Measurements from ENCODE around the gene ASTE1.
"Not testable (repeated sequence)": the region's sequence is repeated elsewhere in the genome, so short reads cannot be mapped to it uniquely, and the experiment has no call there.

ASTE1 gene

DNA sequence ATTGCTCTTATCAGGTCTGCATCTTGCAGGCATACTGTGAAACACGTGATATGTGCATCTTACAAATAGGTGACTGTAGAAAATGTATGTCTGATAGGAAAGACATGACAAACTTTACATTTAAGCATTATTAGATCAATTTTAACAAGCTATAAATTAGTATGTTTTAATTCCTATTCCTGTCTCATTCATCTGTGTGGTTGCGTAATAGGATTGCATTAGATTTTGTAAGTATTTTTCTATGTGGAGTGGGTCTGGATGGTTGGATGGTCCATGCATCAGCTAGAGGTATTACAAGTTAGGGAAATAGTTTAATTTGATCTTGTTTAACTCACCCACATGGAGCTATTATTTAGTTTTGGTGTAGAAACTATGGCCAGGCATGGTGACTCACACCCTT, 18.8 kb downstream of the ASTE1 start:
- DNase-seq = no peak

DNA sequence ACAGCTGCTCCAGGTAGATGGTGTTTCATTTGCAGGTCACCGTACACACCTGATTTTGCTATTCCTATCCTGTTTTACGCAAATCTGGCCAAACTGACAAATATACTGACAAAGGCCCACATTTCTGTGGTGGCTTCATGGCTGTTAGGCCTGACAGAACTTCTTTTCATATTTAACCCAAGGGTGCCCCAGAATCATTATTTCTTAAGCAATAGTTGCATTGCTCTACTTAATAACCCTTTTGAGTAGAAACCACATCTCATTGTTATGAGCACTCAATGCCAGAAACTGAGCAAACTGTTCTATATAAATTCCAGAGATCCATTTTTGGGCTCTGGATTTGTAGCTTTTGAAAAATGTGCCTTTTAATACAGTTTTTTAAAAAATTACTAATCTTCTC, 19.4 kb downstream of the ASTE1 start:
- no peak for DNase-seq

DNA sequence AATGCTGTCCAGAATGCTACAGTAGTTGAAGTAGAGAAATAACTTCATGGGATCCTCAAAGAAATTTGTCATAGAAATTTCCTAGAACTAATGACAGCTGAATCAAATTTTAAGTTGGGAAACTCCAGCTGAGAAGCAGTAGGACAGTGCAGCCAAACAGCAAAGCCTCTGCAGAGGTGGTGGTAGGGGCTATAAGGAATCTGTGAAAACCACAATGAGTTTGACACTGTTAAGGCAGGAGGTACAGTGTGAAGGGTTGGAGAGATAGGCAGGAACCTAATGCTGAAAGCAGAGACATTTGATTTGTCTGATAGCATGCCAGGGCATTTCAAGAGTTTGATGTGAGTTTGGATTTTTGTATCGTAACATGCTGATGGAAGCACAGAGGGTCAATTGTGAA, 22.0 kb downstream of the ASTE1 start:
- DNase-seq = no peak

DNA sequence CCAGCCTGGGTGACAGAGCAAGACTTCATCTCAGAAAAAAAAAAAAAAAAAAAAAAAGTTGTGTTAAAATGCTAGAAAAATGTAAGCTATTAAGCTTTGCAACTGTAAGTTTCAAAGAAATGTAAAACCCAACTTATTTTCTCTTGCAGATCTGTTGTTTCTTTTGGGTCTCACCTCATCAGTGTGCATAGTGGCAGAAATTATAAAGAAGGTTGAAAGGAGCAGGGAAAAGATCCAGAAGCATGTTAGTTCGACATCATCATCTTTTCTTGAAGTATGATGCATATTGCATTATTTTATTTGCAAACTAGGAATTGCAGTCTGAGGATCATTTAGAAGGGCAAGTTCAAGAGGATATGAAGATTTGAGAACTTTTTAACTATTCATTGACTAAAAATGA, 25.6 kb downstream of the ASTE1 start:
- DNase-seq = no peak

DNA sequence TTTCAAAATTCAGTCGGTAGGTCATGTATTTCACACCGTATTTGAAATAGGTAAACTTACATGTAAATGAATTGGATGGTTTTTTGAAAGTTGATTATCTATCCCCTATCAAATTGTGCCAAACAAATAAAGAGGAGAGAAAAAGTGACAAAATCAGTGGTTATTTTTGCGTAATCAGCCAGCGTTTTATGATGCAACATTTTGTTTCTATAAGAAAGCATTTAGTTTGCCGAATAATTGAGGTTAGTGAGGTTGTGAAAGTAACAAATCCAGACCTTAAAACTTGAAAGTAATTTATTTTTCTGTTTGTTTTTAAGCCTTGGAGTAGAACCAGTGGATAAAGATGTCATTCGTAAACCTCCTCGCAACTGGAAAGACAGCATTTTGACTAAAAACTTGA, 29.3 kb downstream of the ASTE1 start:
- DNase-seq = no peak

DNA sequence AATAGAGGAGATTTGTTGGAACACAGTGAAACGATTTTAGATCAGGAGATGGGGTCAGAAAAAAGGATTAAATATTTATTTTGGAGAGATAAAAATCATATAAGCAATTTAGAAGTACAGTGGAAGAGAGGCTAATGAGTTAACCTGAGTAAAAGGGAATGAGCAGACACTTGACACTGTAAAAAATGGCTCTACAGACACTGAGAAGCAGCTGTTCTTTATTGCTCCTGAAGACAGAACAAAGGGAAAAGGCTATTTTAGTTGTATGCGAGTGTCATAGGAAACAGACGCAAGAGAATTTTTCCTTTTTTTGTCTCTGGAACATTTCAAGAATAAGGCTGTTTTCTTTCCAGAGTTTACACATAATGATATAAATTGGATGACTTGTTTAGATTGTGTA, 34.3 kb downstream of the ASTE1 start:
- DNase-seq = no peak

DNA sequence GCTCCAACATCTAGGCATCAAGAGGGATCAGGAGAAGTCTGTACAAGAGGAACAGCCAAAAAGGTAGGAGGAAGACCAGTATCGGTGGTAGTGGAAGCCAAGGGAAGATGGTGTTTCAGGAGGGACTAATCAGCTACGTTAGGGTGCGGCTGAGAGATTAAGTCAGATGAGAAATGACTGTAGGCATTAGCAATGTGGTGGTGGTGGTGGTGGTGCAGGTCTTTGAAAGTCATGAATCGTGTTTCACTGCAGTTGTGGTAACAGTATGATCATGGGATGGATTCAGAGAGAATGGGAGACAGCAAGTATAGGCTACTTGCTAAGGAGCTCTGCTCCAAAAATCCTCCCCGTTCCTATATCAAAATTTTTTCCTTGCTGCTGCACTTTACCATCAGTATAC, 35.5 kb downstream of the ASTE1 start:
- no peak for DNase-seq

DNA sequence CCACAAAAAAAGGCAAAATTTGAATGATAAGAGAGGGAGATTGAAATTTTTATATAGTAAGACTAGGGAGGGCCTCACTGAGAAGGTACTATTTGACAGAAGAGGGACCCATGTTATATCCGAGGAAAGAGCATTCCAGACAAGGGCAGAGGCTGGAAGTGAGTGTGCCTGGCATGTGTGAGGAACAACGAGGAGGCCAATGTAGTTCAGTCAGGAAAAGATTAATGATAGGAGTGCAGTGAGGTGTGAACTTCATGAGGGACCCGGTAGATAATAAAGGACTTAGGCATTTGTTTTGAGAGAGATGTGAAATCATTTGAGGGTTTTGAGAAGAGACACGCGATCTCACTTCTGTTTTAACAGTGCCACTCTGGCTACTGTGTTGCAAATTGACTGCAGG, 36.3 kb downstream of the ASTE1 start:
- DNase-seq = no peak

DNA sequence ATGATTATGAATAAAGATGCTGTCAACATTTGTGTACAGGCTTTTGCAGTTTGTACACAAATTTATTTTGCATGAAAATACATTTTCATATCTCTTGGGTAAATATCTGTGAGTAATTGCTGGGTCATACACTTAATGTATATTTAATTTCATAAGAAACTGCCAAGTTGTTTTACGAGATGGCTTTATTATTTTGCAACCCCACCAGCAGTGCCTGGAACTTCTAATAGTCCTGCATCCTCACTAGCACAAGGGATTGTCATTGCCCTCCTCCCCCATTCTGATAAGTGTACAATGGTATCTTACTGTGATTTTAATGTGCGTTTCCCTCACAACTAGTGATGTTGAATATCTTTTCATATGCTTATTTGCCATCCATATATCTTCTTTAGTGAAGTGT, 45.2 kb downstream of the ASTE1 start:
- no peak for DNase-seq

DNA sequence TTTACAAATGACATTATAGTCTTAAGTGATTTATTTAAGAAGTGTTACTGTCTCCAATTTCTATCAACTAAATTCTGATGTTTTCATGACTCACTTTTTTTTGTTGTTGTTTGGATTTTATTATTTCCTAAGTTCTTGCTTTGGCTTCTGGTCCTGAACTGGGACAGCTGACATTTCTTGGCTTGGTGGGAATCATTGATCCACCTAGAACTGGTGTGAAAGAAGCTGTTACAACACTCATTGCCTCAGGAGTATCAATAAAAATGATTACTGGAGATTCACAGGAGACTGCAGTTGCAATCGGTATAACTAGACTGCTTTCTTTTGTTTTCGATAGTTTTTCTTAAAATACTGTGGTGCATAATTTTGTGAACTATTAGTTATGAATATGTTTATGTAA, 47.5 kb downstream of the ASTE1 start:
- no peak for DNase-seq

DNA sequence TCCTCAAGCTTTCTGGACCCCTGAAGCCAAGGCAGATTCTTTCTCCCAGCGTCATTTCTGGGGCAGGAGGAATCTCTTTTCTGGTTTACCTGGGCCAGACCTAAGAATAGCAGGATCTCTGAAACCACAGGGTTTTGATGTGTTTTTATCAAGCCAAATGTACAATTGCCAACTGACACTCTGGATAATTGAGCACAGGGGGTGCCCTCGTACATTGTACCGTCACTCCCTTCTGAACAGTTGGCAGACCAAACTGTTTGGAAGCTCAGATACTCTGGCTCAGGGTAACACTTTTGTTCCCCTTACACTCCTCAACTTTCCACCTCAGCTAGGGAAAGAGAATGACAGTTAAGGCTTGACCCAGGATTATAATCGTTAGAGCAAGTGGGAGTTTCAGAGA, 49.9 kb downstream of the ASTE1 start:
- DNase-seq = no peak

DNA sequence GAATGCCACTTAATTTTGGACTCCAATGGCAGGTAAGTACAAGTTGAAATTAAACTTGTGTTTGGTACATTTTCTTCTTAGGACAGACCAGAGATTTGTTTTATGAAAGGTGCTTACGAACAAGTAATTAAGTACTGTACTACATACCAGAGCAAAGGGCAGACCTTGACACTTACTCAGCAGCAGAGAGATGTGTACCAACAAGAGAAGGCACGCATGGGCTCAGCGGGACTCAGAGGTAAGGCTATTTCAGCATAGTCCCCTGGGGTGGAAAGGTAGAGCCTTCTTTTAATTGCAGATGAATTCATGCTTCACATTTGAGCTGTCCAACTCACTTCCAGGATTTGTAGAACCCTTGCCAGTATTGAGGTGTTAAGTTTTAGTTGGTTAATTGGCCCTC, 51.4 kb downstream of the ASTE1 start:
- no peak for DNase-seq

DNA sequence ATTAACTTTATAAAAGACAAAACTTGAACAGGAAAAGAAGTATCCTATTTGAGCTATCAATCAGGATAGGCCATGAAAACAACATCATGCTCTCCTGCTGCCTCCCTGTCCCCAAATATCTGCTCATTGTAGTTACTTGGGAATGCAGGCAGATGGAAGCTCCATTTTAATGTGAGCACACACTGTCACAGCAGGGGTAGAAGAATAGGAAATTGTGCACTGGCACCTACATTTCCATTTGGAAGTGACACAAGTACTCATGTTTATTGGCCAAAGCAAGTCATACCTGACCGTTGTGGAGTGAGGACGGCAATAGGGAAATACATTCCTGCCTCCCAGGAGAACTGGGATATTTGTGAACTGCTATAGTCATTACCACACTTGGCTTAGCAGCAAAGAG, 52.4 kb downstream of the ASTE1 start:
- no peak for DNase-seq

DNA sequence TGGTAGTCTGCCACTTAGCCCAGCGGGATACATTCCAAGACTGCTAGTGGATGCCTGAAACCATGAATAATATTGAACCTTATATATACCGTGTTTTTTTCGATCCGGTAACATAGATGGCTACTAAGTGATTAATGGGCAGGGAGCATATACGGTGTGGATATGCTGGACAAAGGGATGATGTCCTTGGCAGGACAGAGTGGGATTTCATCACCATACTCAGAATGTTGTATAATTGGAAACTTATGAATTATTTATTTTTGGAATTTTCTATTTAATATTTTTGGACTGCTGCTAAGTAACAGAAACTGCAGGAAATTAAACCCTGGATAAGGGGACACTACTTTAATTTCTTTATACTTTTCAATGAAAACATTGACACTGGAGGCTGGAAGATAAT, 53.2 kb downstream of the ASTE1 start:
- no peak for DNase-seq

DNA sequence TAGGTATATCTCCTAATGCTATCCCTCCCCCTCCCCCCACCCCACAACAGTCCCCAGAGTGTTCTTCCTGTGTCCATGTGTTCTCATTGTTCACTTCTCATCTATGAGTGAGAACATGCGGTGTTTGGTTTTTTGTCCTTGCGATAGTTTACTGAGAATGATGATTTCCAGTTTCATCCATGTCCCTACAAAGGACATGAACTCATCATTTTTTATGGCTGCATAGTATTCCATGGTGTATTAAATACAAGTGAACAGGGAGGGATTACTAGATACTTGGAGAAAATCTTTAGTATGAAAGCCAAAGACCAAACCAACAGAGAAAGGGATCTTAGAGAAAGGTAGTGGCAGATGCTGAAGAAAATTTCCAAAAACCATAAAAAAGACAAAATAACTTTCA, 54.0 kb downstream of the ASTE1 start:
- not testable (repeated sequence) for DNase-seq

DNA sequence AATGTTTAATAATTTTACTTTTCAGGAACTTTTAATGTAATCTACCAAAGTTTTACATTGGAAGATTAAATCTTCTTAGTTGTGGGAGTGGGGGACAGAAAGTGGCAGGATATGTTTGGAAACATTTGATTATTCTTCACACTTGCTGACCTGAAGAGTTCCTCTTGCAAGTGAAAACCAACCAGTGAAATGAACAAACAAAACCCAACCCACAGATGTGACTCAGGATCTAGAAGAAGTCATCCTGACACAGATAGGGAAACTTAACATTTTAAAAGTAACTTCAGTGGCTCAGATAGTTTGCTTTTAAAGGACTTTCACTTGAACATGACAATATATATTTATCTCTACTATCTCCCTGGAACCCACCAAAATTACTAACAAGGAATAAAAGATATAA, 55.4 kb downstream of the ASTE1 start:
- DNase-seq = no peak

DNA sequence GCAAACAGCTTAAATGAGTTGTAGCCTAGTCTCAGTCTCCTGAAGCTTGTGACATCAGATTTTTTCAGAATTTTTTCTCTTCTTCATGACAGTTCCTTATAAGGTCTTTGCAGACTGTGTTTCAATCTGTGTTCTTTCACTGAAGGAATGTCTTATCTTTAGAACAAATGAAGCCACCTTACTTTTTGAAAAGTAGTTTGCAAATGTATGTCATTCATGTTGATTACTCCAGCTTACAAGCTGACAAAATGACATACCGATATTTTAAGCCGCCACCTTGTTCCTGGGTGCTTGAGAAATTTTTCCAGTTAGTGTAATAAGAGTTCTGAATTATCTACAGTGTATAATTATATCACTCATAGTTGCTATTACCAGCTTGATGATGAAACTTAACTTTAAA, 57.0 kb downstream of the ASTE1 start:
- no peak for DNase-seq

DNA sequence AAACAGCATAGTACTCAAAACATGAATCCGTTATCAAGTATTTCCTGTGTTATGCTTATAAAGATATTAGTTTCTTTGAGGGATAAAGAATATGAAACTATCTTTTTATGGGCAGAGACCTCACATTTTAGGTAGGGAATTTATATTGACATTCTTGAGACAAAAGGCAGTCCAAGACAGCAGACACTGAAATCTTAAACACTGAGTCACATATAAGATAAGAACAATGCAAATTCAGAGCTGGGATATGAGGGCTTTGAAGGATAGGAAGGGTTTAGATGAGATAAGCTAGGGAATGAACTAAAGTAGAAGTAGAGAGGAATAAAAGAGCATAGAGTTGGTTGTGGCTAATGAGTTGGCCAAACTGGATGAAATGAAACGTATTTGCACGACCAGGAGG, 58.4 kb downstream of the ASTE1 start:
- DNase-seq = no peak

DNA sequence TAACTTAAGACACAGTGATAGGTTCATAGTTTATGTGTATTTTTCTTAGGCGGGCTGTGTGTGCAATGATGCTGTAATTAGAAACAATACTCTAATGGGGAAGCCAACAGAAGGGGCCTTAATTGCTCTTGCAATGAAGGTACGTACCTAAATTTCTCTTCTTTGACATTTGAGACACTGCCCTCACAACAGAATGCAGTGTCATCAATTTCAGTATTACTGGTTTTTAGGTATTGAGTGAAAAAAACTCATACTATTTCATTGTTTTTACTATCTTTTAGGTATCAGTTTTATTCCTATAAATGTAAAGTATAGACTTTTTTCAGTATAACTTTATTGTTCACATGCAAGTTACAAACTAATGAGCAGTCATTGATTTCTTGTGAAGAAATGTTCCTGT, 59.3 kb downstream of the ASTE1 start:
- no peak for DNase-seq

DNA sequence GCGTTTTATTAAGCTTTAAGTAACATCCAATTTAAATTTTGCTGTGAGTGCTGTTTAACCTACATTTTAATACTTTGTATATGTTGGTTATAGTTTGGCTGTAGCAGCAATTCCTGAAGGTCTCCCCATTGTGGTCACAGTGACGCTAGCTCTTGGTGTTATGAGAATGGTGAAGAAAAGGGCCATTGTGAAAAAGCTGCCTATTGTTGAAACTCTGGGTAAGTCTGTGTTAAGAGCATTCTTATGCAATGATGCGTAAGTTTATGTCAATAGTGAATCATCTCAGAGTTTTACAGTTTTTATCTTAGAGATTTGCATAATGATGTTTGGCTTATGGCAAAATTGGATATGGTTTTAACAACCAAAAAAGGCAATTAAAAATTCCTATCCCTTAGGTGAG, 62.7 kb downstream of the ASTE1 start:
- DNase-seq = no peak

Measured in central memory CD4-positive, alpha-beta T cell (primary cell).